HG03520 (cell line): ENCODE data around the gene MEF2A.
A peak's percentile ranks its signal among the peaks of the same experiment; 100 is the strongest.
"Not testable (repeated sequence)": the region's sequence is repeated elsewhere in the genome, so short reads cannot be mapped to it uniquely, and the experiment has no call there.

ENCODE experiments used
- ATAC-seq: cut with Tn5 transposase; IDR thresholded peaks from one replicate; pipeline ENCODE4 v1.9.1; 2021; ENCODE audit warnings: mild to moderate bottlenecking, moderate library complexity; ENCODE audit not compliant: unreplicated experiment

Gene MEF2A

GRCh38 chr15:99644913-99645542 is 79.2 kb downstream of the MEF2A start:
- no peak for ATAC-seq

GRCh38 chr15:99645543-99645935 is 79.8 kb downstream of the MEF2A start:
- ATAC-seq, result no peak

- no peak for ATAC-seq
Observed at GRCh38 chr15:99645951-99646350, 80.2 kb downstream of the MEF2A start.

GRCh38 chr15:99651023-99651807 is 85.4 kb downstream of the MEF2A start:
- ATAC-seq, result no peak

GRCh38 chr15:99656205-99656604 is 90.4 kb downstream of the MEF2A start:
- ATAC-seq, result no peak

- ATAC-seq, result no peak
Observed at GRCh38 chr15:99657996-99658395, 92.2 kb downstream of the MEF2A start.

GRCh38 chr15:99662903-99663302 is 97.1 kb downstream of the MEF2A start:
- no peak for ATAC-seq

GRCh38 chr15:99666073-99666472 is 100.3 kb downstream of the MEF2A start:
- not testable (repeated sequence) for ATAC-seq

- no peak for ATAC-seq
Observed at GRCh38 chr15:99668533-99669182, 102.9 kb downstream of the MEF2A start.

- no peak for ATAC-seq
Observed at GRCh38 chr15:99669250-99669649, 103.5 kb downstream of the MEF2A start.

GRCh38 chr15:99671926-99672635 is 106.3 kb downstream of the MEF2A start:
- ATAC-seq, result no peak

- no peak for ATAC-seq
Observed at GRCh38 chr15:99673111-99673510, 107.3 kb downstream of the MEF2A start.

GRCh38 chr15:99674279-99674678 is 108.5 kb downstream of the MEF2A start:
- no peak for ATAC-seq

- ATAC-seq, result peak; percentile 55
Observed at GRCh38 chr15:99677540-99678134, 111.9 kb downstream of the MEF2A start.

GRCh38 chr15:99680276-99680675 is 114.5 kb downstream of the MEF2A start:
- no peak for ATAC-seq

- no peak for ATAC-seq
Observed at GRCh38 chr15:99681990-99682389, 116.2 kb downstream of the MEF2A start.

GRCh38 chr15:99682455-99682854 is 116.7 kb downstream of the MEF2A start:
- ATAC-seq, result no peak

GRCh38 chr15:99683000-99683670 is 117.4 kb downstream of the MEF2A start:
- ATAC-seq, result no peak

- no peak for ATAC-seq
Observed at GRCh38 chr15:99686290-99686689, 120.5 kb downstream of the MEF2A start.

- no peak for ATAC-seq
Observed at GRCh38 chr15:99692825-99693224, 127.0 kb downstream of the MEF2A start.
